ENCODE results near the gene FAM13A. TPM values are rescaled to one million over a fixed set of nuclear protein-coding genes. Genes with fewer than 3 reads are reported as not detected.

The FAM13A gene
- total and polyA plus RNA-seq, 2 of the 13 experiments (the other 11 are each of a cell fraction or from before 2014, with no cell fraction given), result 1.2 to 36.2 TPM

DNA sequence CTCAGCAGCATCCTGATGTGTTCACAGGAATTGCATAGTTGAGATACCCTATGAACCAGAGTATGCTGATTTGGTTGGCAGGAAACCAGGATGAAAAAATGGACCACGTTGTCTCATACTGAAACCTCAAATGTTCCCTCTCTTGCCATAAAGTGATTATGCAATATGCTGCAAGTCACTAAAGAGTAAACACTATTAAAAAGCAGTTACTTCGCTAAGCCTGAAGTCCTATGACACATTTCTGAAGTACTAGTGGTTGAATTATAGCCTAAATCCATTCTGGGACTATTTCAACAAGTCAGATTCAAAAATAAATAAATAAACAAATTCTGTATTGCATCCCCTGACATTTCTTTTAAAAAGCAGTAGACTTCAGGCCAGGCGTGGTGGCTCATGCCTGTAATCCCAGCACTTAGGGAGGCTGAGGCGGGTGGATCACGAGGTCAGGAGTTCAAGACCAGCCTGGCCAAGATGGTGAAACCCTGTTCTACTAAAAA, 253.3 kb downstream of the FAM13A start:
- no peaks in the 10 kb centered on the region for H3K27me3 ChIP-seq (ENCODE audit: control insufficient read depth in 1 of 2, insufficient read depth in 2 of 2, low read length in 2 of 2)
- no peak overlapping the region for H3K27ac ChIP-seq (ENCODE audit: extremely low read length, insufficient read depth, low read length)
- 88% methylated on average over 5 of the region's 5 CpGs for WGBS (ENCODE audit: low lambda C conversion rate)
- H3K4me3 ChIP-seq (replicated peaks in 1 of 3; ENCODE audit: insufficient read depth in 1 of 3, low read depth in 2 of 3, low read length in 3 of 3), result no peak overlapping the region
- H3K79me2 ChIP-seq (ENCODE audit: insufficient read depth, low read length), result peaks cover 51% of the 10 kb centered on the region
- H3K36me3 ChIP-seq (replicated peaks in 1 of 2; ENCODE audit: control insufficient read depth in 1 of 2, insufficient read depth in 2 of 2, low read length in 2 of 2), result peaks cover 4 to 6% of the 10 kb centered on the region in 2 experiments; a peak in 3 of 5 replicates
- BruUV-seq (replicated peaks), result no TSS peak
- intact Hi-C loops (cut with micrococcal nuclease; ENCODE audit: unreplicated experiment) (no loop called here), in situ Hi-C loops (cut with HindIII; ENCODE audit: extremely low pct_ligation_motif_present, low pct_unique_long_range_greater_than_20kb) (loop anchor here (25.0 kb wide), 1 partner anchor 266 kb away; no protein-coding TSS in a partner anchor)
- ChIA-PET CTCF (ENCODE audit: low intra/inter-chr PET ratio, low total read pairs) (no interaction called here), POLR2A (no interaction called here)
- peaks cover 24% of the 10 kb centered on the region for H3K4me1 ChIP-seq (ENCODE audit: insufficient read depth, low read length)
- TF ChIP-seq GPN1 (CRISPR knock-in tag; IDR thresholded peaks at IDR 0.05; ENCODE audit: borderline replicate concordance), result no peak
- TF ChIP-seq CEBPB (IDR thresholded peaks at IDR 0.05; ENCODE audit: borderline replicate concordance, low read depth, low read length), result peak; percentile 66; the same call in 1 of the 2 replicates
- peak; percentile 49; the same call in 1 of the 2 replicates for TF ChIP-seq CEBPG (CRISPR knock-in tag; IDR thresholded peaks at IDR 0.05)
- no peak for ATAC-seq
- no peak overlapping the region for H3K9ac ChIP-seq (ENCODE audit: insufficient read depth, low read depth, low read length)
- no peak overlapping the region for H2AFZ ChIP-seq (ENCODE audit: low read length)
- no peak for FAIRE-seq
- no peak for DNase-seq (ENCODE audit: low spot score)
- H3K9me3 ChIP-seq (ENCODE audit: low read length), result no peaks in the 10 kb centered on the region
- H3K4me2 ChIP-seq (ENCODE audit: low read depth, low read length), result no peak overlapping the region
- H4K20me1 ChIP-seq (ENCODE audit: insufficient read depth, low read length), result peaks cover 10% of the 10 kb centered on the region; the same call in 1 of the 2 replicates

DNA sequence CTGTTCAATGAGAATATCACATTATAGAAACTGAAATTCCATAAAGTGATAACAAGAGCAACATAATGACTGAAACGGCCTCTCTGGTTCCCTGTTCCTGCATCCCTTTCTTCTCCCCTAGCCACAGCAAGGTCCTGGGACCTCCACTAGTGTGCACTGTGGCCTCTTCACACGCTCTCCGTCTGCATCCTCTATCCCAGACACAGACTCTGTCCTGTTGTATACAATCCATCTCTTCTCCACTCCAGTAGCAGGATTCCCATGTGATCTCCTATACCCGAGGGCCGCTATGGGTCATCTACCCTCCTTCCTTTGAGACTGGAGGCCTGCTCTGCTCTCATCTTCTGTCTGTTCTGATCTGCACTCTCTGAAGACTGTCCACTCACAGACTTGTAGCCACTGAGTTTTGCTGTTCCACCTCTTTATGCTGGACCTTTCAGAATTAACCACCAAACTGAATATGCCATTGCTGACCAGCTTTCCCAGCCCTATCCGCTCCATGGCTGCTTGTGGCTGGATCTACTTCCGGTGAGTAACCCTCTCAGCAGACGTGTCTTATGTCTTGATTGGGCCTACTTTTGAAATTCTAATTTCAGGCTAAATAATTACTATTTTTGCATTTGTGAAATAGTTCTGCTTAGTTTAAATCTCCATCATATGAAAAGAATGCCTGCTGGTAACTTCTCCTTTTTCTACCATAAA, 254.2 kb downstream of the FAM13A start:
- H3K4me1 ChIP-seq (ENCODE audit: insufficient read depth, low read length), result peaks cover 15% of the 10 kb centered on the region
- intact Hi-C loops (cut with micrococcal nuclease; ENCODE audit: unreplicated experiment), result no loop called here
- WGBS (ENCODE audit: low lambda C conversion rate), result 94% methylated on average over 8 of the region's 8 CpGs
- no peak overlapping the region for H3K4me2 ChIP-seq (ENCODE audit: low read depth, low read length)
- no TSS peak for BruUV-seq (replicated peaks)
- ChIA-PET CTCF (ENCODE audit: low intra/inter-chr PET ratio, low total read pairs) (no interaction called here), POLR2A (no interaction called here)
- H4K20me1 ChIP-seq (ENCODE audit: insufficient read depth, low read length), result peaks cover 10% of the 10 kb centered on the region; the same call in 1 of the 2 replicates
- H2AFZ ChIP-seq (ENCODE audit: low read length), result no peak overlapping the region
- peaks cover 4 to 6% of the 10 kb centered on the region in 2 experiments; a peak in 3 of 5 replicates for H3K36me3 ChIP-seq (replicated peaks in 1 of 2; ENCODE audit: control insufficient read depth in 1 of 2, insufficient read depth in 2 of 2, low read length in 2 of 2)
- H3K79me2 ChIP-seq (ENCODE audit: insufficient read depth, low read length), result peaks cover 44% of the 10 kb centered on the region
- H3K27ac ChIP-seq (ENCODE audit: extremely low read length, insufficient read depth, low read length), result no peak overlapping the region
- DNase-seq (ENCODE audit: low spot score) (no peak), ATAC-seq (no peak), FAIRE-seq (no peak)
- TF ChIP-seq ZNF619 (CRISPR knock-in tag; IDR thresholded peaks at IDR 0.05) (no peak), RXRA (CRISPR knock-in tag; IDR thresholded peaks at IDR 0.05) (no peak), PPARG (CRISPR knock-in tag; conservative IDR thresholded peaks at IDR 0.05) (no peak), TSC22D2 (CRISPR knock-in tag; IDR thresholded peaks at IDR 0.05; ENCODE audit: borderline replicate concordance) (no peak), ZNF615 (CRISPR knock-in tag; IDR thresholded peaks at IDR 0.05; ENCODE audit: borderline replicate concordance) (no peak), RBM39 (IDR thresholded peaks at IDR 0.05; ENCODE audit: low read depth, low read length, poor library complexity, severe bottlenecking) (no peak), PAX8 (CRISPR knock-in tag; IDR thresholded peaks at IDR 0.05; ENCODE audit: borderline replicate concordance) (no peak)
- TF ChIP-seq, protein P1, sequence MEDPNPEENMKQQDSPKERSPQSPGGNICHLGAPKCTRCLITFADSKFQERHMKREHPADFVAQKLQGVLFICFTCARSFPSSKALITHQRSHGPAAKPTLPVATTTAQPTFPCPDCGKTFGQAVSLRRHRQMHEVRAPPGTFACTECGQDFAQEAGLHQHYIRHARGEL (CRISPR knock-in tag; IDR thresholded peaks at IDR 0.05), result no peak
- H3K9me3 ChIP-seq (ENCODE audit: low read length), result no peaks in the 10 kb centered on the region
- H3K27me3 ChIP-seq (ENCODE audit: control insufficient read depth in 1 of 2, insufficient read depth in 2 of 2, low read length in 2 of 2), result no peaks in the 10 kb centered on the region
- no peak overlapping the region for H3K9ac ChIP-seq (ENCODE audit: insufficient read depth, low read depth, low read length)
- H3K4me3 ChIP-seq (replicated peaks in 1 of 3; ENCODE audit: insufficient read depth in 1 of 3, low read depth in 2 of 3, low read length in 3 of 3), result no peak overlapping the region
- in situ Hi-C loops (cut with HindIII; ENCODE audit: extremely low pct_ligation_motif_present, low pct_unique_long_range_greater_than_20kb), result loop anchor here (25.0 kb wide), 1 partner anchor 265 kb away; no protein-coding TSS in a partner anchor
